ENCODE measurements around the gene DUSP1.

The DUSP1 gene

DNA sequence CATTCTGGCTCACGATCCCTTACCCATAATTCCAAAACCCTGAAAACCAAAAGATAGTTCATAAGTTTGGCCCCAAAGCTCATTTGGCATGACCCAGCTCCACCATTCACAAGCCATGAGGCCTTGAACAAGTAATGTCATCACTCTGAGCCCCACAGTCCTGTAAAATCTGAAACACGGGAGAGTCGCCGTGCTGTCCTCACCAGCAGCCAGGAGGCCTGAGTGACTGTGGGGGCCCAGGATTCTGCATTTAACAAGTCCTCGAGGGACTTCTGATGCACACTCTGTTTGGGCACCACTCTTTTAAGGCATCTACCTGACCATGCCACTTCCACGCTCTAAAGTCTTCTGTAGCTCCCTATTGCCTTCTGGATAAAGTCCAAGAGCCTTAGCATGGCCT lies 40.8 kb downstream of the DUSP1 start:
- no peak for TF ChIP-seq CTCF (IDR thresholded peaks at IDR 0.05; ENCODE audit: poor library complexity, severe bottlenecking)
- H3K4me3 ChIP-seq (ENCODE audit: severe bottlenecking): no peak overlapping the region
- H3K27me3 ChIP-seq (ENCODE audit: insufficient read depth, poor library complexity, severe bottlenecking): no peaks in the 10 kb centered on the region
- no peak for ATAC-seq (ENCODE audit: low read depth)
- no peak overlapping the region for H3K27ac ChIP-seq (ENCODE audit: poor library complexity, severe bottlenecking)
- DNase-seq (ENCODE audit: low spot score): no peak
- no peaks in the 10 kb centered on the region for H3K9me3 ChIP-seq (ENCODE audit: severe bottlenecking)
- H3K36me3 ChIP-seq (ENCODE audit: low read depth): no peaks in the 10 kb centered on the region
- peaks cover 24% of the 10 kb centered on the region for H3K4me1 ChIP-seq (ENCODE audit: insufficient read depth, poor library complexity, severe bottlenecking)

DNA sequence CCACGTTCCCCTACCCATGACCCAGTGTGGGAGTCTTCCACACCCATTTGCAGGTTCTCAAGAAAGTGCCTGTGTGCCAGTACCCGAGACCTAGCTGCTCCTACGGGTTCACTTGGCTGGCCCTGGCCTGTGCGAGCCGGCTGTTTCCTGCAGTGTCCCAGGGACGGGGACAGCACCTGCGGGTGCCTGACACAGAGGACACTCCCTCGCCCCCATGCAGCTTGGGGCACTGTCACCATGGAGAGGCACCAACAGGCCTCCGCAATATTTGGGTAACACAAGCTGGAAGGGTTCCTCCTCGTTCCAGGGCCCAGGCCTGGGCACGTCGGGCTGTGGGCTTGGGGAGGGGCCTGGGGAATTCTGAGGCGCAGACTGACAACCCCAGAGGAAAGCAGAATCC lies 41.4 kb downstream of the DUSP1 start:
- no peaks in the 10 kb centered on the region for H3K36me3 ChIP-seq (ENCODE audit: low read depth)

DNA sequence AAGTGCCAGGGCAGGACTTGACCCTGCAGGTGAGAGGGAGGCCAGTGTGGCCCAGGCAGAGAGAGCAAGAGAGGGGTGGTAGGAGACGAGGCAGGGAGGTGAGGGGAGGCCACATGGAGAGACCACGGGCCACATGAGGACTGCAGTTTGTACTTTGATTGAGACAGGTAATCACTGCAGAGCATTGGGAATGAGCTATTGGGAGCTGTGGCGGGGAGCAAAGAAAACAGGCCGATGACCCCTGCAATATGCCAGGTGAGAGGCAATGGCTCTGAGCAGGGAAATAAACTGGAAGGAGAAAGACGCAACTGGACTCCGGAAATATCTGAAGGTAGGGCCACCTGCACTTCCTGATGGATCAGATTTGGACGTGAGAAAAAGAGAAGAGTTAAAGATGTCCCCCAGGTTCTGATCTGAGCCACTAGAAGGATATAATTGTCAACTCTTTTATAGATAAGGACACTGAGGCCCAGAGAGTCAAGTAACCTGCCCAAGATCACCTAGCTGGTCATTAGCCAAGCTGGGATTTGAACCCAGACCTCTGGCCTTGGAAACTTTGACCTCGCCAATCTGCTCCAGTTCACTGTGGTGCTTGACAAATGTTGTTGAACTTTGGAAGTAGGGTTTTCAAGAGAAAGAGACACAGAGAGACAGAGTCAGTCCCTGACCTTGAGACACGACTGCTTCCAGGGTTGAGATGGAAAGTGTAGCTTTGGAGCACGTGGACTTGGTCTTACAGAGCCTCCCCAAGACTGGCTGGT lies 42.3 kb downstream of the DUSP1 start:
- DNase-seq (ENCODE audit: low spot score) (no peak), ATAC-seq (ENCODE audit: low read depth) (no peak)
- H3K27me3 ChIP-seq (ENCODE audit: insufficient read depth, poor library complexity, severe bottlenecking): no peaks in the 10 kb centered on the region
- H3K9me3 ChIP-seq (ENCODE audit: severe bottlenecking): no peaks in the 10 kb centered on the region
- no peak overlapping the region for H3K27ac ChIP-seq (ENCODE audit: poor library complexity, severe bottlenecking)
- TF ChIP-seq CTCF (IDR thresholded peaks at IDR 0.05; ENCODE audit: poor library complexity, severe bottlenecking): no peak
- no peak overlapping the region for H3K4me3 ChIP-seq (ENCODE audit: severe bottlenecking)
- H3K4me1 ChIP-seq (ENCODE audit: insufficient read depth, poor library complexity, severe bottlenecking): peaks cover 17% of the 10 kb centered on the region
- no peaks in the 10 kb centered on the region for H3K36me3 ChIP-seq (ENCODE audit: low read depth)

More for the DNA sequence above, 41.4 kb downstream of the DUSP1 start:
- Histone ChIP-seq H3K4me3 (ENCODE audit: severe bottlenecking) (no peak overlapping the region), H3K27me3 (ENCODE audit: insufficient read depth, poor library complexity, severe bottlenecking) (no peaks in the 10 kb centered on the region), H3K9me3 (ENCODE audit: severe bottlenecking) (no peaks in the 10 kb centered on the region), H3K27ac (ENCODE audit: poor library complexity, severe bottlenecking) (no peak overlapping the region), H3K4me1 (ENCODE audit: insufficient read depth, poor library complexity, severe bottlenecking) (peaks cover 24% of the 10 kb centered on the region)
- ATAC-seq (ENCODE audit: low read depth) (no peak), DNase-seq (ENCODE audit: low spot score) (peak; percentile 55)
- TF ChIP-seq CTCF (IDR thresholded peaks at IDR 0.05; ENCODE audit: poor library complexity, severe bottlenecking): no peak

GRCh38 chr5:172727551-172727950 lies 43.4 kb downstream of the DUSP1 start:
- no peak for TF ChIP-seq CTCF (IDR thresholded peaks at IDR 0.05; ENCODE audit: poor library complexity, severe bottlenecking)
- H3K27me3 ChIP-seq (ENCODE audit: insufficient read depth, poor library complexity, severe bottlenecking): no peaks in the 10 kb centered on the region
- ATAC-seq (ENCODE audit: low read depth) (no peak), DNase-seq (ENCODE audit: low spot score) (peak; percentile 65)
- H3K4me3 ChIP-seq (ENCODE audit: severe bottlenecking): no peak overlapping the region
- no peaks in the 10 kb centered on the region for H3K36me3 ChIP-seq (ENCODE audit: low read depth)
- H3K9me3 ChIP-seq (ENCODE audit: severe bottlenecking): no peaks in the 10 kb centered on the region
- H3K4me1 ChIP-seq (ENCODE audit: insufficient read depth, poor library complexity, severe bottlenecking): peaks cover 7% of the 10 kb centered on the region
- H3K27ac ChIP-seq (ENCODE audit: poor library complexity, severe bottlenecking): no peak overlapping the region

GRCh38 chr5:172726966-172727365 lies 44.0 kb downstream of the DUSP1 start:
- TF ChIP-seq CTCF (IDR thresholded peaks at IDR 0.05; ENCODE audit: poor library complexity, severe bottlenecking): no peak
- ATAC-seq (ENCODE audit: low read depth) (no peak), DNase-seq (ENCODE audit: low spot score) (no peak)
- Histone ChIP-seq H3K27ac (ENCODE audit: poor library complexity, severe bottlenecking) (no peak overlapping the region), H3K9me3 (ENCODE audit: severe bottlenecking) (no peaks in the 10 kb centered on the region), H3K4me3 (ENCODE audit: severe bottlenecking) (no peak overlapping the region), H3K27me3 (ENCODE audit: insufficient read depth, poor library complexity, severe bottlenecking) (no peaks in the 10 kb centered on the region), H3K36me3 (ENCODE audit: low read depth) (no peaks in the 10 kb centered on the region), H3K4me1 (ENCODE audit: insufficient read depth, poor library complexity, severe bottlenecking) (peaks cover 7% of the 10 kb centered on the region)
